Right renal pelvis (tissue), 4 donors: ENCODE data around the gene IDH1. TPM values are rescaled to one million over a fixed set of nuclear protein-coding genes. Genes with fewer than 3 reads are reported as not detected.
"Not testable (repeated sequence)": the region's sequence is repeated elsewhere in the genome, so short reads cannot be mapped to it uniquely, and the experiment has no call there.

Experiments
- DNase-seq, 4 donors: peaks; one replicate each; pipeline ENCODE4 v3.0.0-alpha.2; 2013; ENCODE audit warnings: low read depth in 4 of 4, low spot score in 3 of 4, missing footprints in 1 of 4
- polyA plus RNA-seq, 4 donors: library from polyadenylated mRNA; unstranded; fragments of 120-200 nt; gene quantifications; one replicate each; pipeline ENCODE4 v1.2.1, GENCODE V29; 2013; ENCODE audit not compliant: insufficient read length in 4 of 4

The IDH1 gene
- polyA plus RNA-seq, 4 donors = 94.1 to 125 (median 99.0) TPM

GRCh38 chr2:208222351-208222750 is 32.5 kb downstream of the IDH1 start:
- no peak for DNase-seq

- not testable (repeated sequence) for DNase-seq
Measured at GRCh38 chr2:208221873-208222272, 33.0 kb downstream of the IDH1 start.

GRCh38 chr2:208210688-208211451 is 44.0 kb downstream of the IDH1 start:
- no peak for DNase-seq

- no peak for DNase-seq
Measured at GRCh38 chr2:208208335-208209085, 46.4 kb downstream of the IDH1 start.

GRCh38 chr2:208207769-208208168 is 47.1 kb downstream of the IDH1 start:
- no peak for DNase-seq

- DNase-seq = no peak
Measured at GRCh38 chr2:208204166-208204565, 50.7 kb downstream of the IDH1 start.

GRCh38 chr2:208195531-208195930 is 59.3 kb downstream of the IDH1 start:
- no peak for DNase-seq

GRCh38 chr2:208192611-208193236 is 62.1 kb downstream of the IDH1 start:
- no peak for DNase-seq

GRCh38 chr2:208189810-208190503 is 64.9 kb downstream of the IDH1 start, which contains the start of gene C2orf80:
Gene C2orf80 (minus strand): TSS chr2:208190030. CDS start chr2:208186986, 3,044 bp downstream.
- no peak for DNase-seq

- DNase-seq = no peak
Measured at GRCh38 chr2:208189069-208189809, 65.6 kb downstream of the IDH1 start.

GRCh38 chr2:208186893-208187292 is 68.0 kb downstream of the IDH1 start:
- DNase-seq = no peak

- no peak for DNase-seq
Measured at GRCh38 chr2:208186465-208186864, 68.4 kb downstream of the IDH1 start.

Other genes starting within 250 kb of the IDH1 start
- 10 to 100 TPM; 12.4 to 17.4 (median 13.3) TPM for gene PLEKHM3, start 229.5 kb downstream of the IDH1 start, polyA plus RNA-seq
- under 1 TPM in 1 of 4 donors, not detected in 3; 0.42 TPM for gene CRYGD, start 130.5 kb downstream of the IDH1 start, polyA plus RNA-seq
- gene CRYGC, start 125.2 kb downstream of the IDH1 start, polyA plus RNA-seq = not detected
- gene CRYGB, start 108.9 kb downstream of the IDH1 start, polyA plus RNA-seq = not detected
- gene CRYGA, start 91.5 kb downstream of the IDH1 start, polyA plus RNA-seq = not detected
- gene C2orf80, start 65.0 kb downstream of the IDH1 start, polyA plus RNA-seq = under 1 TPM in 3 of 4 donors, not detected in 1; 0.17 to 0.50 (median 0.31) TPM
- gene PIKFYVE, start 11.2 kb upstream of the IDH1 start, polyA plus RNA-seq = 10 to 100 TPM; 22.7 to 28.0 (median 27.2) TPM
- gene PTH2R, start 151.7 kb upstream of the IDH1 start, polyA plus RNA-seq = 10 to 100 TPM; 31.1 to 40.0 (median 38.3) TPM